Keratinocyte (primary cell): Measurements from ENCODE around the gene CD93. TPM values are rescaled to one million over a fixed set of nuclear protein-coding genes. Genes with fewer than 3 reads are reported as not detected.

Experiments
- DNase-seq: peaks from one replicate; pipeline ENCODE4 v3.0.0-alpha.2; 2011; ENCODE audit warnings: low read depth, missing footprints, low spot score
- FAIRE-seq: peaks from 2 replicates; lab custom pipeline; 2011; peaks lifted over from hg19 to GRCh38; lab: Jason Lieb, UNC
- H2AFZ ChIP-seq: 2 replicates; pipeline ENCODE4 v1.6.0; 2012; ENCODE audit warnings: low read length, control low read depth, inconsistent platforms; ENCODE audit not compliant: control insufficient read depth
- H3K27ac ChIP-seq: 2 replicates; pipeline ENCODE4 v1.5.1; 2011; ENCODE audit warnings: low read length; ENCODE audit not compliant: control insufficient read depth, insufficient read depth
- H3K27me3 ChIP-seq: 3 replicates; pipeline ENCODE4 v1.6.0; 2011; ENCODE audit warnings: low read length; ENCODE audit not compliant: control insufficient read depth, insufficient read depth; ENCODE audit errors: extremely low read depth
- H3K36me3 ChIP-seq, 2 experiments: 2 replicates in 1 of 2; 3 replicates in 1 of 2; pipeline ENCODE4 v1.5.1; 2011; ENCODE audit warnings: low read length in 2 of 2, mild to moderate bottlenecking in 1 of 2; ENCODE audit not compliant: control insufficient read depth in 2 of 2, insufficient read depth in 2 of 2; ENCODE audit errors: extremely low read depth in 1 of 2
- H3K4me1 ChIP-seq: 3 replicates; pipeline ENCODE4 v1.5.1; 2011; ENCODE audit warnings: low read length; ENCODE audit not compliant: control insufficient read depth, insufficient read depth; ENCODE audit errors: extremely low read depth
- H3K4me2 ChIP-seq: 3 replicates; pipeline ENCODE4 v1.6.0; 2011; ENCODE audit warnings: low read depth, low read length; ENCODE audit not compliant: control insufficient read depth, insufficient read depth; ENCODE audit errors: extremely low read depth
- H3K4me3 ChIP-seq, 3 experiments: fragments of 200-600 bp in 1 of 3; sonication (generic) in 1 of 3; 2 replicates in 2 of 3; 3 replicates in 1 of 3; pipeline ENCODE4 v1.5.1; 2011 to 2016; ENCODE audit warnings: low read length in 3 of 3, mild to moderate bottlenecking in 3 of 3, control low read depth in 2 of 3, inconsistent platforms in 1 of 3, low read depth in 1 of 3, mixed read lengths in 1 of 3, mixed run types in 1 of 3, moderate library complexity in 1 of 3; ENCODE audit not compliant: control insufficient read depth in 2 of 3, insufficient read depth in 2 of 3; ENCODE audit errors: extremely low read depth in 1 of 3
- H3K79me2 ChIP-seq: 2 replicates; pipeline ENCODE4 v1.6.0; 2012; ENCODE audit warnings: low read length; ENCODE audit not compliant: control insufficient read depth, insufficient read depth
- H3K9ac ChIP-seq: 3 replicates; pipeline ENCODE4 v1.6.0; 2011; ENCODE audit warnings: low read length; ENCODE audit not compliant: control insufficient read depth, insufficient read depth; ENCODE audit errors: extremely low read depth
- H3K9me1 ChIP-seq: 3 replicates; pipeline ENCODE4 v1.6.0; 2011; ENCODE audit warnings: low read length; ENCODE audit not compliant: control insufficient read depth, insufficient read depth; ENCODE audit errors: extremely low read depth
- H3K9me3 ChIP-seq: 2 replicates; pipeline ENCODE4 v1.5.1; 2012; ENCODE audit warnings: low read depth, low read length; ENCODE audit not compliant: control insufficient read depth
- H4K20me1 ChIP-seq: 3 replicates; pipeline ENCODE4 v1.6.0; 2011; ENCODE audit warnings: low read length; ENCODE audit not compliant: control insufficient read depth, insufficient read depth; ENCODE audit errors: extremely low read depth
- CTCF ChIP-seq, 3 experiments: IDR thresholded peaks in 1 of 3; conservative IDR thresholded peaks in 1 of 3; optimal IDR thresholded peaks in 1 of 3; 2 replicates in 2 of 3; 3 replicates in 1 of 3; pipeline versions ENCODE3 to v1.5.1; 2011; ENCODE audit warnings: low read length in 3 of 3, mild to moderate bottlenecking in 3 of 3, moderate library complexity in 2 of 3, control low read depth in 1 of 3, inconsistent platforms in 1 of 3; ENCODE audit not compliant: insufficient read depth in 2 of 3; ENCODE audit errors: extremely low read depth in 1 of 3
- EZH2 ChIP-seq: IDR thresholded peaks from one replicate; pipeline ENCODE4 v1.6.1; 2012; ENCODE audit warnings: inconsistent platforms, mild to moderate bottlenecking, low read length, moderate library complexity
- dilution Hi-C: fragments of 300-500 bp; cut with MboI; formaldehyde crosslinking; loops from one replicate; pipeline ENCODE4 v1.7.0; 2020; ENCODE audit warnings: low sequenced_read_pairs; ENCODE audit not compliant: extremely low pct_ligation_motif_present
- polyA plus RNA-seq, 5 experiments: library from polyadenylated mRNA; depleted of rRNA in 3 of 5; stranded (reverse) in 3 of 5; stranded (forward) in 1 of 5; unstranded in 1 of 5; fragments of >200 nt; gene quantifications; 1 replicate in 1 of 5; 2 replicates in 3 of 5; 3 replicates in 1 of 5; pipeline versions ENCODE4 v1.2.1 to v1.2.3, GENCODE V29; 2011 to 2012; ENCODE audit warnings: missing spikeins in 2 of 5, low read depth in 1 of 5, low replicate concordance in 1 of 5

The CD93 gene
- polyA plus RNA-seq, 1 donor (not counting 4 experiments of a cell fraction or from before 2014, with no cell fraction given) = not detected

DNA sequence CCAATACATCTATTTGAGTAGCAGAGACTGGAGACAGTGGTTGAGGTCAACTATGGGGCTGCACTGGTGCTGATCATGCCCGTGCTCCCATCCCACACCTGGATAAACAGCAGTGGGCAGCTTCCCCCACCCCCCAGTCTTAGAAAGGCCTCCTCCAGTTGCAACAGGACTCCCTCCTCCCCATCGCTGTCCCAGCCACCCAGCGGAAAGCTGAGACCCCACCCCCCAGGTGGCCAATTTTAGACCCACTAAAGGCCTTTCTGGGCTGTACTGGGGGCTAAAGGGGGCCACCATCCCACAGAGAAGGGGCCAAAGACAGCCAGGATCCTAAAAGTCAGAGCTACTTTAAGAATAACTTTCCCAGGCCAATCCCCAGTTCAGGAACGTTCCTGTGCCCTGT lies 52.2 kb downstream of the CD93 start:
- peaks cover 45% of the 10 kb centered on the region for H3K27me3 ChIP-seq
- H3K36me3 ChIP-seq = no peaks in the 10 kb centered on the region
- no peaks in the 10 kb centered on the region for H3K79me2 ChIP-seq
- DNase-seq (no peak), FAIRE-seq (no peak)
- H3K9me3 ChIP-seq = no peaks in the 10 kb centered on the region
- H3K4me2 ChIP-seq = no peak overlapping the region
- TF ChIP-seq CTCF (optimal IDR thresholded peaks at IDR 0.05 in 1 of 3, IDR thresholded peaks at IDR 0.05 in 1 of 3, conservative IDR thresholded peaks at IDR 0.05 in 1 of 3; ENCODE audit: extremely low read depth in 1 of 3, insufficient read depth in 2 of 3, low read length in 3 of 3) (no peak), EZH2 (no peak)
- H3K4me1 ChIP-seq = no peaks in the 10 kb centered on the region
- no peaks in the 10 kb centered on the region for H3K9me1 ChIP-seq
- H4K20me1 ChIP-seq = no peaks in the 10 kb centered on the region
- no peak overlapping the region for H2AFZ ChIP-seq
- dilution Hi-C loops = loop anchor here (25.0 kb wide), 1 partner anchor 153 kb away; no protein-coding TSS in a partner anchor
- no peak overlapping the region for H3K9ac ChIP-seq
- H3K27ac ChIP-seq = no peak overlapping the region
- H3K4me3 ChIP-seq = no peak overlapping the region

DNA sequence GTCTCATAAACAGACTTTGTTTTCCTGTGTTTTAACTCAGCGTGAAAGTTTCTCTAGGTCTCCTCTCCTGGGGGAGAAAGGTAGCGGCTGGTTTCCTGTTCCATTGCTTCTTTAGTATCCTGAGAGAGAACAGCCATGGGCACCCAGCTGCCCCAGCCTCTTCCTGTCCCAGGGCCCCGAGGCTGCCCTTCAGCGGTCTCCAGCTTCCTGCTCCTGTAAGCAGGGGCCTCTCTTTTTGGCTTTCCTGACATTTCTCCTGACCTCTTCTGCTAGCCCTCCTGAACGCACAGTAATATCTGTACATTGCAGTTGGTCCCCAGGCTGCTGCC lies 53.4 kb downstream of the CD93 start:
- Histone ChIP-seq H3K9me1 (no peaks in the 10 kb centered on the region), H3K27ac (no peak overlapping the region), H3K4me2 (no peak overlapping the region), H3K36me3 (no peaks in the 10 kb centered on the region), H3K4me3 (no peak overlapping the region), H4K20me1 (no peaks in the 10 kb centered on the region), H3K4me1 (no peaks in the 10 kb centered on the region), H3K79me2 (no peaks in the 10 kb centered on the region), H2AFZ (no peak overlapping the region), H3K9ac (no peak overlapping the region), H3K27me3 (peaks cover 36% of the 10 kb centered on the region), H3K9me3 (no peaks in the 10 kb centered on the region)
- dilution Hi-C loops = loop anchor here (25.0 kb wide), 1 partner anchor 155 kb away; no protein-coding TSS in a partner anchor
- TF ChIP-seq CTCF (optimal IDR thresholded peaks at IDR 0.05 in 1 of 3, IDR thresholded peaks at IDR 0.05 in 1 of 3, conservative IDR thresholded peaks at IDR 0.05 in 1 of 3; ENCODE audit: extremely low read depth in 1 of 3, insufficient read depth in 2 of 3, low read length in 3 of 3) (no peak), EZH2 (no peak)
- DNase-seq (no peak), FAIRE-seq (no peak)
